Osteocyte (in vitro differentiated cells): ENCODE measurements around the gene PRDM16. TPM values are rescaled to one million over a fixed set of nuclear protein-coding genes. Genes with fewer than 3 reads are reported as not detected.

ENCODE experiments used
- DNase-seq: peaks from one replicate; pipeline ENCODE4 v3.0.0; 2021; ENCODE audit warnings: mixed read lengths; ENCODE audit not compliant: unreplicated experiment; ENCODE audit errors: extremely low spot score
- H3K27ac Mint-ChIP-seq: one replicate; pipeline ENCODE4 v1.8.0; 2021; ENCODE audit warnings: mild to moderate bottlenecking, mixed read lengths; ENCODE audit not compliant: unreplicated experiment
- H3K27me3 Mint-ChIP-seq: one replicate; pipeline ENCODE4 v1.8.0; 2021; ENCODE audit warnings: mixed read lengths; ENCODE audit not compliant: unreplicated experiment
- H3K36me3 Mint-ChIP-seq: one replicate; pipeline ENCODE4 v1.8.0; 2021; ENCODE audit warnings: mixed read lengths; ENCODE audit not compliant: unreplicated experiment
- H3K4me1 Mint-ChIP-seq: one replicate; pipeline ENCODE4 v1.8.0; 2021; ENCODE audit warnings: mixed read lengths; ENCODE audit not compliant: unreplicated experiment
- H3K4me3 Mint-ChIP-seq: one replicate; pipeline ENCODE4 v1.8.0; 2021; ENCODE audit warnings: mild to moderate bottlenecking, moderate library complexity, mixed read lengths; ENCODE audit not compliant: unreplicated experiment
- H3K9me3 Mint-ChIP-seq: one replicate; pipeline ENCODE4 v1.8.0; 2021; ENCODE audit warnings: mixed read lengths; ENCODE audit not compliant: unreplicated experiment
- CTCF ChIP-seq: fragments of 200-600 bp; sonication (generic); IDR thresholded peaks from 2 replicates; pipeline ENCODE4 v1.5.0; 2021; ENCODE audit warnings: antibody characterized with exemption, mild to moderate bottlenecking, moderate library complexity
- total RNA-seq: library from RNA; stranded (reverse); gene quantifications from 2 replicates; pipeline ENCODE4 v1.2.1, GENCODE V29; 2021

Gene PRDM16
- total RNA-seq, 1 donor from 2014 or later: 7.1 TPM

GRCh38 chr1:3021801-3022401 lies 47.1 kb upstream of the PRDM16 start:
- H3K4me3 Mint-ChIP-seq: no peak overlapping the region

GRCh38 chr1:3022511-3022973 lies 46.5 kb upstream of the PRDM16 start:
- DNase-seq: no peak
- no peak overlapping the region for H3K4me3 Mint-ChIP-seq
- no peaks in the 10 kb centered on the region for H3K4me1 Mint-ChIP-seq
- no peaks in the 10 kb centered on the region for H3K27me3 Mint-ChIP-seq
- no peak overlapping the region for H3K27ac Mint-ChIP-seq
- H3K36me3 Mint-ChIP-seq: no peaks in the 10 kb centered on the region
- H3K9me3 Mint-ChIP-seq: no peaks in the 10 kb centered on the region
- no peak for TF ChIP-seq CTCF

More at GRCh38 chr1:3021801-3022401, 47.1 kb upstream of the PRDM16 start:
- no peak for DNase-seq
- H3K27me3 Mint-ChIP-seq: no peaks in the 10 kb centered on the region
- no peak for TF ChIP-seq CTCF
- no peaks in the 10 kb centered on the region for H3K36me3 Mint-ChIP-seq
- H3K9me3 Mint-ChIP-seq: no peaks in the 10 kb centered on the region
- no peak overlapping the region for H3K27ac Mint-ChIP-seq
- H3K4me1 Mint-ChIP-seq: no peaks in the 10 kb centered on the region

- H3K27ac Mint-ChIP-seq: no peak overlapping the region
- no peaks in the 10 kb centered on the region for H3K9me3 Mint-ChIP-seq
- no peak for TF ChIP-seq CTCF
- no peaks in the 10 kb centered on the region for H3K4me1 Mint-ChIP-seq
- DNase-seq: no peak
- no peak overlapping the region for H3K4me3 Mint-ChIP-seq
- H3K27me3 Mint-ChIP-seq: no peaks in the 10 kb centered on the region
- H3K36me3 Mint-ChIP-seq: no peaks in the 10 kb centered on the region
Observed at GRCh38 chr1:3022976-3023375, 46.0 kb upstream of the PRDM16 start.

GRCh38 chr1:3024019-3024418 lies 45.0 kb upstream of the PRDM16 start:
- H3K27me3 Mint-ChIP-seq: no peaks in the 10 kb centered on the region
- DNase-seq: no peak
- no peaks in the 10 kb centered on the region for H3K9me3 Mint-ChIP-seq
- TF ChIP-seq CTCF: no peak
- H3K36me3 Mint-ChIP-seq: no peaks in the 10 kb centered on the region
- no peak overlapping the region for H3K4me3 Mint-ChIP-seq
- no peaks in the 10 kb centered on the region for H3K4me1 Mint-ChIP-seq
- H3K27ac Mint-ChIP-seq: no peak overlapping the region

- DNase-seq: no peak
- no peak overlapping the region for H3K4me3 Mint-ChIP-seq
Observed at GRCh38 chr1:3024588-3024987, 44.4 kb upstream of the PRDM16 start.

More at GRCh38 chr1:3024588-3024987, 44.4 kb upstream of the PRDM16 start:
- Mint-ChIP-seq H3K27ac (no peak overlapping the region), H3K27me3 (no peaks in the 10 kb centered on the region), H3K4me1 (no peaks in the 10 kb centered on the region), H3K36me3 (no peaks in the 10 kb centered on the region), H3K9me3 (no peaks in the 10 kb centered on the region)
- TF ChIP-seq CTCF: no peak
